Upper lobe of left lung (tissue), 6 donors: Measurements from ENCODE around the gene THOP1. TPM values are rescaled to one million over a fixed set of nuclear protein-coding genes. Genes with fewer than 3 reads are reported as not detected.
"Not testable (repeated sequence)": the region's sequence is repeated elsewhere in the genome, so short reads cannot be mapped to it uniquely, and the experiment has no call there.

ENCODE experiments used
- ATAC-seq, 2 donors: fragments of 200-7000 bp; cut with Tn5 transposase; one replicate each; pipeline ENCODE4 v1.9.1; 2022; ENCODE audit warnings: mild to moderate bottlenecking in 2 of 2, moderate library complexity in 2 of 2; ENCODE audit not compliant: low FRiP score in 2 of 2
- DNase-seq, 2 donors: peaks; one replicate each; pipeline ENCODE4 v3.0.0-alpha.2; 2019 to 2020
- H3K27ac ChIP-seq, 4 donors: fragments of 200-600 bp; sonication (generic); one replicate each; pipeline ENCODE4 v1.5.1; 2016 to 2019
- H3K27me3 ChIP-seq, 4 donors: fragments of 200-600 bp; sonication (generic); one replicate each; pipeline ENCODE4 v1.5.1; 2017 to 2019
- H3K36me3 ChIP-seq, 4 donors: fragments of 200-600 bp; sonication (generic); one replicate each; pipeline ENCODE4 v1.5.1; 2016 to 2019
- H3K4me1 ChIP-seq, 4 donors: fragments of 200-600 bp; sonication (generic); one replicate each; pipeline ENCODE4 v1.5.1; 2018 to 2019
- H3K4me3 ChIP-seq, 4 donors: fragments of 200-600 bp; sonication (generic); one replicate each; pipeline ENCODE4 v1.5.1; 2017 to 2019; ENCODE audit warnings: mild to moderate bottlenecking in 2 of 4, moderate library complexity in 1 of 4
- H3K9me3 ChIP-seq, 4 donors: fragments of 200-600 bp; sonication (generic); one replicate each; pipeline ENCODE4 v1.5.1; 2018 to 2019
- EP300 ChIP-seq, 4 donors: sonication (generic); formaldehyde crosslinking; IDR thresholded peaks; one replicate each; pipeline ENCODE4 v1.5.1; 2017; ENCODE audit warnings: antibody characterized with exemption in 4 of 4, control low read depth in 2 of 4
- POLR2A ChIP-seq, 4 donors: fragments of 450-650 bp; IDR thresholded peaks; one replicate each; pipeline ENCODE4 v1.5.1; 2016 to 2017; ENCODE audit warnings: antibody characterized with exemption in 4 of 4, mild to moderate bottlenecking in 2 of 4
- POLR2AphosphoS5 ChIP-seq, 2 donors: sonication (generic); formaldehyde crosslinking; IDR thresholded peaks; one replicate each; pipeline ENCODE4 v1.5.1; 2017; ENCODE audit warnings: antibody characterized with exemption in 2 of 2
- WGBS, 2 donors: methylation state at CpG; one replicate each; pipeline ENCODE4 v1.1.5; 2017 to 2018; 5-methylcytosine and 5-hydroxymethylcytosine counted together
- total RNA-seq, 6 donors: library from RNA; depleted of rRNA in 4 of 6; stranded (reverse); fragments of >200 nt in 4 of 6; gene quantifications; one replicate each; pipeline versions ENCODE4 v1.1.0 to v1.2.1, GENCODE V29; 2016 to 2021
- TF ChIP-seq, protein P1 (sequence below), 6 experiments: fragments of 450-650 bp in 4 of 6; fragments of 200-600 bp in 2 of 6; sonication (generic) in 2 of 6; IDR thresholded peaks; one replicate each; pipeline ENCODE4 v1.5.1; 2016 to 2019; ENCODE audit warnings: antibody characterized with exemption in 6 of 6
- donor health status: DM: no; HTN: no; CAD: no; lungs with moderate emphysema.
- donor health status: DM: no; HTN: yes; CAD: no; lungs with severe emphysema.

Gene THOP1
- total RNA-seq, 6 donors from 2014 or later, result 28.7 to 62.3 (median 43.1) TPM

DNA sequence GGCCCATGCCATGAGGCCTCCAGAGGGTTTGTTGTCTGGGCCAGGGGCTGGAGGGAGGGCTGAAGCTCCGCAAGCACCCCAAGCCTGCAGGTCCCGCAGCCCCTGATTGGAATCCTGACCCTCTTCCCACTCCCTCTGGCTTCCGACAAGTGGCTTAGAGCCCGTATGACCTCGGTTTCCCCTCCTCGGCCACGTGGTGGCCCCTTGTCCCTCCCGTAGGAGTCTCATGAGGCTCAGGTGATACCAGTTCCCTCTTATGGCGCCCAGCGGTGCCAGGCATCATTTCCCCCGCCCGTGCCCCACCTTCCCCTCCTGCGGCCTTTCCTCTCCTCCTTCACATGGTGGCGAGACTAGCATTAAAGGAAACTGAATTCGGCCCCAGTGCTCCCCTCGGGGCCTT, 6.1 kb downstream of the THOP1 start:
- TF ChIP-seq EP300 (IDR thresholded peaks at IDR 0.05) (no peak), POLR2AphosphoS5 (IDR thresholded peaks at IDR 0.05) (no peak), POLR2A (IDR thresholded peaks at IDR 0.05) (no peak)
- TF ChIP-seq, protein P1, sequence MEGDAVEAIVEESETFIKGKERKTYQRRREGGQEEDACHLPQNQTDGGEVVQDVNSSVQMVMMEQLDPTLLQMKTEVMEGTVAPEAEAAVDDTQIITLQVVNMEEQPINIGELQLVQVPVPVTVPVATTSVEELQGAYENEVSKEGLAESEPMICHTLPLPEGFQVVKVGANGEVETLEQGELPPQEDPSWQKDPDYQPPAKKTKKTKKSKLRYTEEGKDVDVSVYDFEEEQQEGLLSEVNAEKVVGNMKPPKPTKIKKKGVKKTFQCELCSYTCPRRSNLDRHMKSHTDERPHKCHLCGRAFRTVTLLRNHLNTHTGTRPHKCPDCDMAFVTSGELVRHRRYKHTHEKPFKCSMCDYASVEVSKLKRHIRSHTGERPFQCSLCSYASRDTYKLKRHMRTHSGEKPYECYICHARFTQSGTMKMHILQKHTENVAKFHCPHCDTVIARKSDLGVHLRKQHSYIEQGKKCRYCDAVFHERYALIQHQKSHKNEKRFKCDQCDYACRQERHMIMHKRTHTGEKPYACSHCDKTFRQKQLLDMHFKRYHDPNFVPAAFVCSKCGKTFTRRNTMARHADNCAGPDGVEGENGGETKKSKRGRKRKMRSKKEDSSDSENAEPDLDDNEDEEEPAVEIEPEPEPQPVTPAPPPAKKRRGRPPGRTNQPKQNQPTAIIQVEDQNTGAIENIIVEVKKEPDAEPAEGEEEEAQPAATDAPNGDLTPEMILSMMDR (IDR thresholded peaks at IDR 0.05), result no peak
- Histone ChIP-seq H3K4me3 (no peak overlapping the region), H3K4me1 (peaks cover 0 to 1% (median under 1%) of the 10 kb centered on the region in 4 donors), H3K27ac (no peak overlapping the region), H3K36me3 (peaks cover 0 to 42% (median 21%) of the 10 kb centered on the region in 4 donors), H3K9me3 (no peaks in the 10 kb centered on the region), H3K27me3 (no peaks in the 10 kb centered on the region)
- 91 to 93% methylated on average over 16 of the region's 16 CpGs for WGBS, 2 donors
- DNase-seq, result no peak
- no peak for ATAC-seq

DNA sequence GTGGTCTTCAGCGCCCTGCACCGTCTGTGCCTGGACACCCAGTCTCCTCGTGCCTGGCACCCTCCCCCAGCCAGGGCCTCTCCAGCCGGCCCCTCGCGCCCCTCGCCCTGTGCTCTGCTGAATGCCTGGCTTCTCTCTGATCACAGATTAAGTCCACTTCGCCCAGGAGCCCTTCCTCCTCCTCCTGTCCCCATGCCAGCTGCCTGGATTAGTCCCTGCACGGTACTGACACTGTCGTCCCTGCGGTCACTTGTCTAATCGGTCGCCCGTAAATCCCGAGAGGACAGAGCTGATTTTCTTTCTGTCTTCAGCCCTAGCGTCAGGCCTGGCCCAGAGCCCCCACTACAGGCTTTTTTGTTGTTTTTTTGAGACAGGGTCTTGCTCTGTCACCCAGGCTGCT, 6.6 kb downstream of the THOP1 start:
- DNase-seq, result no peak
- H3K9me3 ChIP-seq, result no peaks in the 10 kb centered on the region
- H3K4me1 ChIP-seq, result no peaks in the 10 kb centered on the region
- no peak overlapping the region for H3K4me3 ChIP-seq
- ATAC-seq, result no peak
- TF ChIP-seq EP300 (IDR thresholded peaks at IDR 0.05) (no peak), POLR2A (IDR thresholded peaks at IDR 0.05) (no peak), POLR2AphosphoS5 (IDR thresholded peaks at IDR 0.05) (no peak)
- TF ChIP-seq, protein P1 (IDR thresholded peaks at IDR 0.05), result no peak
- H3K27me3 ChIP-seq, result no peaks in the 10 kb centered on the region
- H3K36me3 ChIP-seq, result peaks cover 0 to 43% (median 21%) of the 10 kb centered on the region in 4 donors
- no peak overlapping the region for H3K27ac ChIP-seq
- 89% methylated on average over 12 to 16 of the region's 16 CpGs for WGBS, 2 donors

DNA sequence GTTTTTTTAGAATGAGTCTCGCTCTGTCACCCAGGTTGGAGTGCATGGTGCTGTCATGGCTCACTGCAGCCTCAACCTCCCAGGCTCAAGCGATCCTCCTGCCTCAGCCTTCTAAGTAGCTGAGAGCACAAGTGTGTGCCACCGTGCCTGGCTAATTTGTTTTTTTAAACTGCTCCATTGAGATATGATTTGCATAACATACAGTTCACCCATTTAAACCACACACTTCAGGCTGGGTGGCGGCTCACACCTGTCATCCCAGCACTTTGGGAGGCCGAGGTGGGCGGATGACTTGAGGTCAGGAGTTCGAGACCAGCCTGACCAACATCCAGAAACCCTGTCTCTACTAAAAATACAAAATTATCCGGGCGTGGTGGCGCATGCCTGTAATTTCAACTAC, 7.4 kb downstream of the THOP1 start:
- H3K36me3 ChIP-seq, result peaks cover 0 to 51% (median 22%) of the 10 kb centered on the region in 4 donors
- not testable (repeated sequence) for H3K27me3 ChIP-seq, H3K4me1 ChIP-seq, H3K9me3 ChIP-seq, DNase-seq, H3K4me3 ChIP-seq, H3K27ac ChIP-seq, ATAC-seq
- 92 to 95% methylated on average over 10 of the region's 10 CpGs for WGBS, 2 donors

DNA sequence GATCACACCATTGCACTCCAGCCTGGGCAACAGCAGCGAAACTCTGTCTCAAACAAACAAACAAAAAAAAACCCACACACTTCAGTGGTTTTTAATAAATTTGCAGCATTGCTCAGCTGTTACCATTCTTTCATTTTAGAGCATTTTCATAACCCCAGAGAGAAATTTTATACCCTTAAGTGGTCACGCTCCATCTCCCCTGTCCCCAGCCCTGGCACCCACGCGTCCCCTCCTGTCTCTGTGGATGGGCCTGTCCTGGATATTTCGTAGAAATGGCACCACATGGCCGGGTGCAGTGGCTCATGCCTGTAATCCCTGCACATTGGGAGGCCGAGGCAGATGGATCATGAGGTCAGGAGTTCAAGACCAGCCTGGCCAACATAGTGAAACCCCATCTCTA, 7.8 kb downstream of the THOP1 start:
- no peaks in the 10 kb centered on the region for H3K4me1 ChIP-seq
- H3K27ac ChIP-seq, result no peak overlapping the region
- 95 to 97% methylated on average over 7 of the region's 7 CpGs for WGBS, 2 donors
- H3K36me3 ChIP-seq, result peaks cover 0 to 55% (median 24%) of the 10 kb centered on the region in 4 donors
- no peak for TF ChIP-seq POLR2A (IDR thresholded peaks at IDR 0.05)
- no peak for TF ChIP-seq POLR2AphosphoS5 (IDR thresholded peaks at IDR 0.05)
- TF ChIP-seq, protein P1 (IDR thresholded peaks at IDR 0.05), result no peak
- no peak for TF ChIP-seq EP300 (IDR thresholded peaks at IDR 0.05)
- no peaks in the 10 kb centered on the region for H3K27me3 ChIP-seq
- no peak for DNase-seq
- no peak overlapping the region for H3K4me3 ChIP-seq
- ATAC-seq, result no peak
- no peaks in the 10 kb centered on the region for H3K9me3 ChIP-seq

DNA sequence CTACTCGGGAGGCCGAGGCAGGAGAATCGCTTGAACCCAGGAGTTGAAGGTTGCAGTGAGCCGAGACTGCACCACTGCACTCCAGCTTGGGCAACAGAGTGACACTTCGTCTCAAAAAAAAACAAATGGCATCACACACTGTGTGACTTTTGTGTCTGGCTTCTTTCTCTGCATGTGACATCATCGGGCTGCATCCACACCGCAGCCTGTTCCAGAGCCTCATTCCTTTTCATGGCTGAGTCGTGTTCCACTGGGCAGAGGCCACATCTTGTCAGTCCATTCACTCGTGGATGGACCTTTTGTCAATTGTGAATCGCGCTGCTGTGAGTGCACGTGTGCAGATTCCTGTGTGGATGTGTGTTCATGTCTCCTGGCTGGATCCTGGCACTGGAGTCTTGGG, 8.3 kb downstream of the THOP1 start:
- peaks cover 0 to 60% (median 28%) of the 10 kb centered on the region in 4 donors for H3K36me3 ChIP-seq
- no peak for TF ChIP-seq POLR2AphosphoS5 (IDR thresholded peaks at IDR 0.05)
- TF ChIP-seq, protein P1 (IDR thresholded peaks at IDR 0.05), result no peak
- no peak for TF ChIP-seq EP300 (IDR thresholded peaks at IDR 0.05)
- TF ChIP-seq POLR2A (IDR thresholded peaks at IDR 0.05), result no peak
- H3K4me1 ChIP-seq, result no peaks in the 10 kb centered on the region
- no peak overlapping the region for H3K4me3 ChIP-seq
- ATAC-seq (no peak), DNase-seq (no peak)
- no peaks in the 10 kb centered on the region for H3K27me3 ChIP-seq
- H3K9me3 ChIP-seq, result no peaks in the 10 kb centered on the region
- WGBS, 2 donors, result 95% methylated on average over 12 of the region's 12 CpGs
- no peak overlapping the region for H3K27ac ChIP-seq
